Left lung (tissue), 10 donors: Measurements from ENCODE around the gene KCNH8. TPM values are rescaled to one million over a fixed set of nuclear protein-coding genes. Genes with fewer than 3 reads are reported as not detected.

ENCODE experiments used
- ATAC-seq: fragments of 200-7000 bp; cut with Tn5 transposase; one replicate; pipeline ENCODE4 v1.9.1; 2020; ENCODE audit warnings: moderate library complexity
- DNase-seq, 4 donors: peaks; one replicate each; pipeline ENCODE4 v3.0.0-alpha.2; 2013 to 2020
- H3K27ac ChIP-seq, 2 donors: fragments of 200-600 bp; sonication (generic) in 1 of 2; one replicate each; pipeline versions ENCODE4 v1.5.0 to v1.8.0; 2020 to 2021
- H3K27me3 ChIP-seq, 2 donors: fragments of 200-600 bp; sonication (generic) in 1 of 2; one replicate each; pipeline versions ENCODE4 v1.5.0 to v1.8.0; 2020 to 2021
- H3K36me3 ChIP-seq, 2 donors: fragments of 200-600 bp; sonication (generic) in 1 of 2; one replicate each; pipeline versions ENCODE4 v1.5.0 to v1.8.0; 2020 to 2021
- H3K4me1 ChIP-seq, 2 donors: fragments of 200-600 bp; one replicate each; pipeline ENCODE4 v1.8.0; 2021
- H3K4me3 ChIP-seq, 2 donors: fragments of 200-600 bp; sonication (generic) in 1 of 2; one replicate each; pipeline versions ENCODE4 v1.5.0 to v1.8.0; 2020 to 2021; ENCODE audit warnings: mild to moderate bottlenecking in 1 of 2
- H3K9me3 ChIP-seq, 2 donors: fragments of 200-600 bp; sonication (generic) in 1 of 2; one replicate each; pipeline versions ENCODE4 v1.5.0 to v1.8.0; 2020 to 2021
- intact Hi-C, 2 donors: fragments of 100-400 bp; cut with DNase I; formaldehyde crosslinking; loops; one replicate each; pipeline versions ENCODE4 v1.11.2 to v1.14.2; 2022
- polyA plus RNA-seq, 6 donors: library from polyadenylated mRNA; unstranded; fragments of 120-200 nt; gene quantifications; one replicate each; pipeline ENCODE4 v1.2.1, GENCODE V29; 2013; ENCODE audit not compliant: insufficient read length in 6 of 6
- total RNA-seq, 2 donors: library from RNA; stranded (reverse); fragmentation: NEBNext Ultra II Directional; extraction: Animal tissue kit (Norgen Biotek cat#: 25700); gene quantifications; one replicate each; pipeline ENCODE4 v1.2.1, GENCODE V29; 2021
- TF ChIP-seq, protein P1 (sequence below), 2 donors: fragments of 200-600 bp; sonication (generic) in 1 of 2; IDR thresholded peaks; one replicate each; pipeline versions ENCODE4 v1.5.0 to v1.8.0; 2021; ENCODE audit warnings: antibody characterized with exemption in 2 of 2
- donor health status: DM: no; HTN: yes; CAD: no.
- donor health status: DM: no; HTN: no; CAD: no.

The KCNH8 gene
- total and polyA plus RNA-seq, 8 donors = 0.12 to 3.0 (median 2.1) TPM

GRCh38 chr3:19272296-19272695, 124.0 kb downstream of the KCNH8 start:
- DNase-seq (no peak), ATAC-seq (no peak)
- H3K27ac ChIP-seq = no peak overlapping the region
- H3K27me3 ChIP-seq = no peaks in the 10 kb centered on the region
- intact Hi-C loops = no loop called here
- H3K9me3 ChIP-seq = no peaks in the 10 kb centered on the region
- TF ChIP-seq, protein P1, sequence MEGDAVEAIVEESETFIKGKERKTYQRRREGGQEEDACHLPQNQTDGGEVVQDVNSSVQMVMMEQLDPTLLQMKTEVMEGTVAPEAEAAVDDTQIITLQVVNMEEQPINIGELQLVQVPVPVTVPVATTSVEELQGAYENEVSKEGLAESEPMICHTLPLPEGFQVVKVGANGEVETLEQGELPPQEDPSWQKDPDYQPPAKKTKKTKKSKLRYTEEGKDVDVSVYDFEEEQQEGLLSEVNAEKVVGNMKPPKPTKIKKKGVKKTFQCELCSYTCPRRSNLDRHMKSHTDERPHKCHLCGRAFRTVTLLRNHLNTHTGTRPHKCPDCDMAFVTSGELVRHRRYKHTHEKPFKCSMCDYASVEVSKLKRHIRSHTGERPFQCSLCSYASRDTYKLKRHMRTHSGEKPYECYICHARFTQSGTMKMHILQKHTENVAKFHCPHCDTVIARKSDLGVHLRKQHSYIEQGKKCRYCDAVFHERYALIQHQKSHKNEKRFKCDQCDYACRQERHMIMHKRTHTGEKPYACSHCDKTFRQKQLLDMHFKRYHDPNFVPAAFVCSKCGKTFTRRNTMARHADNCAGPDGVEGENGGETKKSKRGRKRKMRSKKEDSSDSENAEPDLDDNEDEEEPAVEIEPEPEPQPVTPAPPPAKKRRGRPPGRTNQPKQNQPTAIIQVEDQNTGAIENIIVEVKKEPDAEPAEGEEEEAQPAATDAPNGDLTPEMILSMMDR (IDR thresholded peaks at IDR 0.05) = no peak
- no peak overlapping the region for H3K4me3 ChIP-seq
- no peaks in the 10 kb centered on the region for H3K36me3 ChIP-seq
- H3K4me1 ChIP-seq = no peaks in the 10 kb centered on the region

DNA sequence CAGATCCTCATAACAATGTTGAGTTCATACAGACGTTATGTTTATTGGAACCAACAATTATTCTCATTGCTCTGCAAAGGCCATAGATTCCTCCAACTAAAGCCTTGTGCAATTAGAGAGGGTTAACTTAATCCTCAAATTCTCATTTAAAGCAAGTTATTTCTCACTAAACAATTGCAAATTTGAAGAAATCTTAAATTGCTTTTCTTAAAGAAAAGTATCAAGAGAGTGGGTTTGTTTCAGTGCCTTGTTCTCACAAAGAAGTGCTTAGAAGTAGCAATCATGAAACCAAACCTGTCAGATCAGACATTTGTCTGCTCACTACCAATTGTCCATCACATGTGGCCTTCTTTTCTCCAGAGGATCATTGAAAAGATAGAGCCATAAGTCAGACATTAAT, 124.8 kb downstream of the KCNH8 start:
- Histone ChIP-seq H3K4me3 (no peak overlapping the region), H3K36me3 (no peaks in the 10 kb centered on the region), H3K27ac (no peak overlapping the region), H3K4me1 (no peaks in the 10 kb centered on the region), H3K27me3 (no peaks in the 10 kb centered on the region), H3K9me3 (no peaks in the 10 kb centered on the region)
- TF ChIP-seq, protein P1 (IDR thresholded peaks at IDR 0.05) = no peak
- intact Hi-C loops = no loop called here
- DNase-seq = no peak
- ATAC-seq = no peak

GRCh38 chr3:19274576-19274975, 126.3 kb downstream of the KCNH8 start:
- no peak for DNase-seq
- no peak for ATAC-seq
- intact Hi-C loops = no loop called here
- Histone ChIP-seq H3K9me3 (no peaks in the 10 kb centered on the region), H3K27ac (no peak overlapping the region), H3K27me3 (no peaks in the 10 kb centered on the region), H3K4me1 (no peaks in the 10 kb centered on the region), H3K36me3 (no peaks in the 10 kb centered on the region), H3K4me3 (no peak overlapping the region)
- TF ChIP-seq, protein P1 (IDR thresholded peaks at IDR 0.05) = no peak

DNA sequence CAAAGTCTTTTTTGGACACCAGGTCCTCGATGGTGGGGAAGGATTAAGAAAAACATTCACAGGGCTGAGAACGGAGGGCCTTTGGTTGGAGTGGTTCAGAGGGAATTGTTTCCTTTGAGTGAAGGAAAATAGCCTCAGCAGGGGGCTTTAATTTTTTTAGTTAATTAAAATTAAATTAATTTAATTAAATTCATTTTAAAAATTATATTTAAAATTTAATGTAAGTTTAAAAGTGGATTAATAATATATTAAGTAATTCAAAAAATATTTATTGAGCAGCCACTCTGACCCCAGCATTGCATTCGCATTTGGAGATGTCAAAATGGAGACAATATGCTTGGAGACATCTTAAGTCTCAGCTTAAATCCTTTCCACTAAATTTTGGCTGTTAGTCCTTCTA, 136.7 kb downstream of the KCNH8 start:
- Histone ChIP-seq H3K4me3 (no peak overlapping the region), H3K4me1 (no peaks in the 10 kb centered on the region), H3K9me3 (no peaks in the 10 kb centered on the region), H3K36me3 (no peaks in the 10 kb centered on the region), H3K27me3 (no peaks in the 10 kb centered on the region), H3K27ac (no peak overlapping the region)
- TF ChIP-seq, protein P1 (IDR thresholded peaks at IDR 0.05) = no peak
- DNase-seq (no peak), ATAC-seq (no peak)
- intact Hi-C loops = no loop called here

DNA sequence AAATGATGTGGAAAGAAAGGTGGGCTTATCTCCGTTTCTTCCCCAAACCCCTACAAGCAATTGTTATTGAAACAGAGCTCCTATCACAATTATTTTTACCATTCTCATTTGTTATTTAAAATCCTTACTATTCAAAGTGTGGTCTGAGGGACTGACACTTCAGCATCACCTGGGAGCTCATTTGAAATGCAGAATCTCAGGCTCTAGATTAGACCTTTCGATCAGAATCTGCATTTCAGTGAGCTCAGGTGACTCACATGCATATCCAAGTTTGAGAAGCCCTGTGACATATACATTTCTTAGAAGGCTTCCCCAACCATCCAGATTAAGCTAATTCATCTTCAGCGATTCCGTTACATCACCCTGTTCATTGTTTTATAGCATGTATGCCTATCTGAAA, 145.0 kb downstream of the KCNH8 start:
- Histone ChIP-seq H3K4me3 (no peak overlapping the region), H3K27me3 (no peaks in the 10 kb centered on the region), H3K9me3 (no peaks in the 10 kb centered on the region), H3K4me1 (no peaks in the 10 kb centered on the region), H3K27ac (no peak overlapping the region), H3K36me3 (no peaks in the 10 kb centered on the region)
- intact Hi-C loops = no loop called here
- ATAC-seq (no peak), DNase-seq (no peak)
- TF ChIP-seq, protein P1 (IDR thresholded peaks at IDR 0.05) = no peak
